Superior temporal gyrus (tissue), 1 donor: Measurements from ENCODE around the gene PTPRT.

Experiments
- DNase-seq: peaks from one replicate; pipeline ENCODE4 v3.0.0-alpha.2; 2016; ENCODE audit errors: extremely low spot score

Gene PTPRT

GRCh38 chr20:42118409-42119125 lies 1071.1 kb downstream of the PTPRT start:
- DNase-seq: no peak

- DNase-seq: no peak
These were observed 1071.7 kb downstream of the PTPRT start for GRCh38 chr20:42118001-42118400.

DNA sequence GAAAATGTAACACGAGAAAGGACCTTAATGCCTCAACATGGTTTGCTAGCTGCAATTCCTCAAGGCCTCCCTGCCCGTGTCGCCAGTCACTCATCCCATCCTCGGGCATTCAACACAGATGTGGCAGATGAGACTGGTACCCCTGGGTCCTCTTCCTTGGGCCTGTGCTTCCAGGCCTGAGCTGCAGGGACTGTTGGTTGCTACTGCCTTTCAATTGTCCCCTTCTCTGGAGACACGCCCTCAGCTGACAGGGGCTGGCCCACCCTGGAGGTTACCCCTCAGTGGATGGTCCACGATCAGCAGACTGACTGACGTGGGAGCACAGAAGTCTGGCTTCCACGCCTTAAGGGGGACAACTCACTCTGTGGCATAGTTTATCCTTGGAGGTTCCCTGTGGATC lies 1076.5 kb downstream of the PTPRT start:
- no peak for DNase-seq

GRCh38 chr20:42112161-42112560 lies 1077.5 kb downstream of the PTPRT start:
- no peak for DNase-seq

DNA sequence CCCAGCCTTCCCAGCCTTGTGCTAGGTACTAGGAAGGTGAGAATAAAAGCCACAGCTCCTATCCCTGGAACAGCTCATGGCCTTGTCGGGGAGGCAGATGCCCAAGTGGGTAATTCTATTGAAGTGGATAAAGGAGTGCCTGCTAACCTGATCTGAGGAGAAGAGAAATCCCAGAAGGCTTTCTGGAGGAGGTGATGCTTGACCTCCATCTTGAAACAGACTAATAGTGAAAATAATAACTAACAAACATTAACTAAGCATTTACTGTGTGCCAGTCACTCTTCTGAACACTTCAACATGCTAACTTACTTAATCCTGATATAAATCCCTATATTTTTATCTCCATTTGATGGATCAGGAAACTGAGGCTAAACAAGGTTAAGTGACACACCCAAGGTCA lies 1078.4 kb downstream of the PTPRT start:
- no peak for DNase-seq

DNA sequence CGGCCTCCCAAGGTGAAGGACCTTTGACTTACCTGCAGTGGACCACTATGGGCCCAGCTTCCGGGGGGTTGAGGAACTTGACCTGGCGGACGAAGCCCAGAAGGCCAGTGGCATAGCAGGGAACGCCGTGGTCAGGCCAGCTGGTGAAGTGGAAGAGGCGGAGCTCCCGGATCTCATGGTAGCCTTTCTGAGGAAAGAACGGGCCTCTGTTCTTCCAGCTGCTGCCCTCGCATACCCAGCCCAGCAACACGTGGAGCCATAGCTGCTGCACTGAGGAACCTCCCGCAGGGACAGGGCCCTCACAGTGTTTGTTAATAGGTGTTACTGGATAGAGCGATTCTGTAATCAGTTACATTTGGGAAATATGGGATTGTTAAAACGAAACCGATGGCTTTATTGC lies 1079.4 kb downstream of the PTPRT start:
- DNase-seq: no peak

DNA sequence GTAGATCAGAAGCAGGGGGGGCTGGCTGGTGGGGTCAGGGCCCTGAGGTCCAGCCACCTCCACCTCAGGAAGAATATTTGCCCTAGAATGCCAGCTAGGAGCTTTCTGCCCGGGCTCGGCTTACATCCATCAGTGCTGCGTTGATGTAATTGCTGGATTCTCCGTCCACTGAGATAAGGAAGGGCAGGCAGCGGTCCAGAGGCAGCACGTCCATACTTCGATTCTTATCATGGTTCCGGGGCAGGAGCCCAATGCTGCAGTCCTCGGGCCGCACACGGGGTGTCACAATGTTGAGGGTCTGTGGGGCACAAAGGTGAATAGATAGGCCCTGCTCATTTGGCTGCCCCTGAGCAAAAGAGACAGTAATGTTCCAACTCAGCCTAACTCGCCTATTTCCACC lies 1087.7 kb downstream of the PTPRT start:
- DNase-seq: no peak

GRCh38 chr20:42100137-42100704 lies 1089.5 kb downstream of the PTPRT start:
- no peak for DNase-seq

DNA sequence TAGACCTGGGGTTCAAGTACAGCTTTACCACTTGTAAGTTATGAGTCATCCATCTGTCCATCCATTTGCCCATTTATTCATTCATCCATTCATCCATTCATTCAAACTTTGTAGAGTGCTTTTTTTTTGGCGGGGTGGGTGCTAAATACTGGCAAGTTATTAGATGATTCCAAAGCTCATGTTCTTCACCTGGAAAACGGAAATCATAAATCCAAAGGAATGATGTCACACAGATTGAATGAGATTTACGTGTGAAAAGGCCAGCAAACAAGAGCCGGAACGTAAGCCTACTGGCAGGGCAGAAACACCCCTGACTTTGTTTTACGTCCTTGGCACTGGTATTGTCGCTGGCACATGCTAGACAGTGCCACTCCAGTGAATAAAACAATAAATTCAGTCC lies 1090.6 kb downstream of the PTPRT start:
- no peak for DNase-seq

GRCh38 chr20:42098418-42098817 lies 1091.3 kb downstream of the PTPRT start:
- DNase-seq: no peak

- DNase-seq: no peak
These were observed 1092.0 kb downstream of the PTPRT start for GRCh38 chr20:42097741-42098140.

DNA sequence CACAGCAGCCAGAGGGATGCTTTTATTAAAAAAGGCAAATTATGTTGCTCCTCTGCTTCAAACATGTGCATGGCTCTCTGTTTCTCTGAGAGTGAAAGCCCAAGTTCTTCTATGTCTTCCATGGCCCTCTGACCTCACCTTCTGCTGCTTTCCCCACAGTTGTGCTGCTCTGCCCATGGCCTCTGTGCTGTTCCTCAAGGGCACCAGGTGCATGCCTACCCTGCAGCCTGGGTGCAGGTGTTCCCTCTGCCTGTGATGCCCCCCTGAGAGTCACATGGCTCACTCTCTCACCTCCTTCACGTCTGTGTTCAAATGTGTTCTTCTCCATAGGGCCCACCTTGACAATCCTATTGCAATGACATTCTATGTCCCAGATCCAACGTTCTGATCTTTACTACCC lies 1094.5 kb downstream of the PTPRT start:
- DNase-seq: no peak

DNA sequence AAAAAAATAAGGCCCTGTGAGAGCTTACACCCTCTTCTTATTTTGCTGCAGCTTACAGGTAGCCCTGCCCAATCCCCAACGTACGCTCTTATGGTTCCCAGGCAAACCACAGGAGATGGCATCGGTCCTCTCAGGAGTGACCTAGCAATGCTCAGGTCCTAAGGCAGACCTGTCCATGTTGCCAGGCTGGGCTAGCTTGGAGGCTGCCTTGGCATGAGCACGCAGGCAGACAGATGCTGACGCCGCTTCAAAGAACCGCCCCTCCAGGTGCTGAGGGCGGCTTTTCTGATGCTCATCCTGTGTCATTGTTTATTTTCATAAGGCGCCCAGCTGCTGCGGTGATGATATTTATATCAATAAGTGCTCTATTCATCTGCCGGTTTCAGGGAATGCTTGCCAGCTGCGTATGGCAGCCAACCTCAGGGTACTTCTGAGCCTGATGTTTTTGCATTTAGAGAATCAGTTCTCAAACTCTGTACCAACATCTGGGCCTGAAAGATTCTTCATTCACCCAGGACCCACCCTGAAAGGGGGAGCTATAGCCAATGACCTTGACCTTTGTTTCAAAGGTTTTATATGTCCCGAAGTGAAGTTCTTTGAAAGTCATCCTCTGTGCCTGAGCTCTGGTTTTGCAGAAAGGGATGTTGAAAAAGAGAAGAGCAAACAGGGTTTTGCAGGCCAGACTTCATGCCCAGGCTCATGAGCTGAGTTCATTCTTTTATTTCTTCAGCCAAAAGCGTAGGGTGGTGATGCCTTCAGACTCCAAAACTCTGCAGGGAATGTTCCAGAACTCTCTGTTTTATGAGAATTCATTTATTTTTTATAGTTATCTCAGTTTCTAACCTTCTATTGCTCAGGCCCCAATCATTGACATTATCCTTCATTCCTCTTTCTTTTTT lies 1095.9 kb downstream of the PTPRT start:
- DNase-seq: no peak

- DNase-seq: no peak
These were observed 1096.7 kb downstream of the PTPRT start for GRCh38 chr20:42093041-42093440.

DNA sequence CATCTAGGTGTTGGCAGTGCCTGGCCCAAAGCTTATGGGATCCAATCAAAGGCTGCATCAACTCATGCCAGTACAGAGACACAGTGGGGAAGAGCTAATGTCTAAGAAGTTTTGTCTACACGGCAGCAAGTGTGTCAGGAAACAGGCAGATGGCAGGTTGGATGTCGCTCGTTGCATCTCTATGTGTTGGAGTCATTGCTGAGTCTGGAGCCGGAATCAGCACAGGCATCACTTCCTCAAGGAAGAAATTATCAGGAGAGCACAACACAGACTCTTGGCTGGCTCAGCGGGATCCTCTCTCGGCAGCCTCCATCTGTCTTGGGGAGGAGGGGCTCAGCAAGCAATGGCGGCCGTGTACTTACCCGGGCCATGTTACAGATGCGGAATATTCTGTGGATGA lies 1104.3 kb downstream of the PTPRT start:
- DNase-seq: no peak

DNA sequence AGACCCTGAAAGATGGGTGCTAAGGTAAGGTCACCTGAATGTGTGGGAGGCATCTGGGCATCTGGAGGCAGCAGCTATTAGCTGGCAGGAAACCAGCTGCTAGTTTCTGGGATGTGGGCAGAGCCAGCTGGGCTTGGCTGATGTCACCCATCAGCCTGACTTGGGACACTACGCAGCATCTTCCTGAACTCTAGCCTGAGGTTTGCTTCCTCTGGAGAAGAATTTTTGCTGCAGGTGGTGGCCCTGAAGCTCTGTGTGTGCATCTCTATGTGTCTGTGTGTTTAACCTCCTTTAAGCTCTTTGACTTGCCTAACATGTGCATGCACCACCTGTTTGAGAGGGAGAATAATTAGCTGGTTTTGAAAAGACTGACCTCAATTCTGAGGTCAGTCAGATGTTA lies 1106.4 kb downstream of the PTPRT start:
- DNase-seq: no peak

GRCh38 chr20:42082611-42083010 lies 1107.1 kb downstream of the PTPRT start:
- DNase-seq: no peak

GRCh38 chr20:42080956-42081355 lies 1108.8 kb downstream of the PTPRT start:
- no peak for DNase-seq

DNA sequence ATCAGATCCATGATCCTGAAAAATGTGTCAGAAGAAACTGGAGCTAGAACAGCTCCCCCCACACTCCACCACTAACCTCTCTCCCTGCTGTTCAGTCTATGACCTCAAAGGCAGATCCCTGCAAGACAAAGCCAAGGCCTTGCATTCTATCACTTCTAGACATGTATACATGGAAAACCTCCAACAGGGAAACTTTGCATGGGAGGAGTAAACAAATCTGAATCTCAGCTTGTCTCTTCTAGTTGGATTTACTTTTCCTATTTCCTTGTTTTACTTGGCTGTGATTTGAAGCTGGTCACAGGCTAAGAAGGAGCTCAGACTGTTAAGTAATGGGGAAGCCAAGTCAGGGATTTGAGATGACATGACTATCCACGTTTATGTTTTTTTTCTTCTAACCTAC lies 1114.8 kb downstream of the PTPRT start:
- DNase-seq: no peak

DNA sequence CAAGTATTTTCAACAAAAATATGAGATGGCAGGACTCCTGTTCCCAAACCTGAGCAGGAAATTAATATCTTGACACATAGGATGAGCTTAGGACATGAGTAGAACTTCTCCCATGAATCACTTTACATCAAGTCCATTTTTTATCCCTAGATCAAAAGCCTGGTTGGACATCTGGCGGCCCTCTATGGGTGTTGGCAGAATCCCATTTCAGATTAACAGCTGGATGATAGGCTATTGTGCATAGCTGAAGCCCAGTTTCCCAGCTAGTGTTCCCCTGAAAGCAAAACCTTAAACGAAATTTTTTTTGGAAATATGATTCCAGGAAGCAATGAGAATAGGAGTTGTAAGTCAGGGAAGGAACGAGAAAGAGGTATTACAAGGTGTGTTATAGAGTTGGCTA lies 1122.1 kb downstream of the PTPRT start:
- DNase-seq: no peak

DNA sequence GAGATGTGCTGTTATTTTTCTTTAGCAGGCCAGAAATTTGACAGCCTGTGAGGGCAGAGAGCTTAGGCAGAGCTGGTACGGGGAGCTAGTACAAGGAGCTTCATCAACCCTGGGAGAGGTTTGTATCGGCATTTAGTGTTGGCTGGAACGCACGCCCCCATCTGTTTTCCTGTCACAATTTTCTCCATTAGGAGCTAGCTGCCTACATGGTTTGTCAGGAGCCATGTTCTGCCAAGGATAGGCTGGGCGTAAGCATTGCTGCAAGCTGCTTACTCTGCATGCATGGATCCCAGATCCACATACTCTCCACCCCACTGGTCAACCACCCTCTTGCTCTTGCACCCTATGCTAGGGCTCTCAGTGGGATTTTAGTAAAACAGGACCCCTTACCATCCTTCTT lies 1122.5 kb downstream of the PTPRT start:
- DNase-seq: no peak

GRCh38 chr20:42063141-42063540 lies 1126.6 kb downstream of the PTPRT start:
- DNase-seq: no peak

- DNase-seq: no peak
These were observed 1136.4 kb downstream of the PTPRT start for GRCh38 chr20:42053350-42053749.
